SK-N-SH treated with all-trans-retinoic acid at 6 μM for 48 hours (cell line): Measurements from ENCODE around the gene CEP120.

ENCODE experiments used
- ATAC-seq: fragments of 200-7000 bp; cut with Tn5 transposase; 3 replicates; pipeline ENCODE4 v1.9.1; 2020; ENCODE audit warnings: mild to moderate bottlenecking, moderate library complexity
- ARNTL ChIP-seq: fragments of 450-650 bp; formaldehyde crosslinking; IDR thresholded peaks from 2 replicates; pipeline ENCODE4 v1.5.0; 2020; ENCODE audit warnings: low read depth, mild to moderate bottlenecking, moderate library complexity, borderline replicate concordance
- BACH2 ChIP-seq: fragments of 250-450 bp; sonication (Bioruptor Pico); IDR thresholded peaks from 2 replicates; pipeline ENCODE4 v1.9.0; 2021; ENCODE audit warnings: mild to moderate bottlenecking, borderline replicate concordance
- CREB5 ChIP-seq: fragments of 250-450 bp; sonication (Bioruptor Pico); IDR thresholded peaks from 2 replicates; pipeline ENCODE4 v1.5.1; 2020; ENCODE audit warnings: low read depth, mild to moderate bottlenecking, moderate library complexity
- CSDC2 ChIP-seq: fragments of 250-450 bp; sonication (Bioruptor Pico); IDR thresholded peaks from 2 replicates; pipeline ENCODE4 v1.5.0; 2020; ENCODE audit warnings: mild to moderate bottlenecking, moderate library complexity
- CSRNP3 ChIP-seq: fragments of 250-450 bp; sonication (Bioruptor Pico); IDR thresholded peaks from 2 replicates; pipeline ENCODE4 v1.5.1; 2021; ENCODE audit warnings: mild to moderate bottlenecking, moderate library complexity
- ESRRG ChIP-seq: fragments of 250-450 bp; sonication (Bioruptor Pico); IDR thresholded peaks from 2 replicates; pipeline ENCODE4 v1.6.1; 2021; ENCODE audit warnings: mild to moderate bottlenecking
- GLIS3 ChIP-seq: fragments of 250-450 bp; sonication (Bioruptor Pico); IDR thresholded peaks from 2 replicates; pipeline ENCODE4 v1.5.0; 2020; ENCODE audit warnings: mild to moderate bottlenecking, moderate library complexity
- ISL1 ChIP-seq: fragments of 250-450 bp; sonication (Bioruptor Pico); IDR thresholded peaks from 2 replicates; pipeline ENCODE4 v2.1.2; 2022; ENCODE audit warnings: mild to moderate bottlenecking, moderate library complexity
- OSR1 ChIP-seq: fragments of 250-450 bp; sonication (Bioruptor Pico); IDR thresholded peaks from 2 replicates; pipeline ENCODE4 v1.8.0; 2022; ENCODE audit warnings: moderate library complexity, mild to moderate bottlenecking, inconsistent platforms
- PATZ1 ChIP-seq: fragments of 250-450 bp; sonication (Bioruptor Pico); IDR thresholded peaks from 2 replicates; pipeline ENCODE4 v1.8.0; 2020; ENCODE audit warnings: mild to moderate bottlenecking, moderate library complexity, borderline replicate concordance
- POU6F1 ChIP-seq: fragments of 250-450 bp; sonication (Bioruptor Pico); IDR thresholded peaks from 2 replicates; pipeline ENCODE4 v1.8.0; 2021; ENCODE audit warnings: low read depth, mild to moderate bottlenecking, moderate library complexity, borderline replicate concordance
- RARB ChIP-seq: fragments of 250-450 bp; sonication (Bioruptor Pico); IDR thresholded peaks from 2 replicates; pipeline ENCODE4 v1.8.0; 2021; ENCODE audit warnings: mild to moderate bottlenecking, moderate library complexity
- SNAI2 ChIP-seq: fragments of 250-450 bp; sonication (Bioruptor Pico); IDR thresholded peaks from 2 replicates; pipeline ENCODE4 v1.5.0; 2020; ENCODE audit warnings: mild to moderate bottlenecking, moderate library complexity
- TCF4 ChIP-seq: fragments of 250-450 bp; sonication (Bioruptor Pico); IDR thresholded peaks from 2 replicates; pipeline ENCODE4 v1.8.0; 2021; ENCODE audit warnings: mild to moderate bottlenecking, moderate library complexity, borderline replicate concordance
- TOX ChIP-seq: fragments of 250-450 bp; sonication (Bioruptor Pico); IDR thresholded peaks from 2 replicates; pipeline ENCODE4 v1.8.0; 2021; ENCODE audit warnings: mild to moderate bottlenecking, moderate library complexity, borderline replicate concordance
- TSHZ2 ChIP-seq: fragments of 250-450 bp; sonication (Bioruptor Pico); IDR thresholded peaks from 2 replicates; pipeline ENCODE4 v1.5.0; 2020; ENCODE audit warnings: mild to moderate bottlenecking, moderate library complexity
- ZC3H10 ChIP-seq: fragments of 250-450 bp; sonication (Bioruptor Pico); IDR thresholded peaks from 2 replicates; pipeline ENCODE4 v1.5.1; 2021; ENCODE audit warnings: mild to moderate bottlenecking, moderate library complexity
- ZFP3 ChIP-seq: fragments of 250-450 bp; sonication (Bioruptor Pico); IDR thresholded peaks from 2 replicates; pipeline ENCODE4 v1.5.0; 2020; ENCODE audit warnings: mild to moderate bottlenecking, moderate library complexity
- ZFP30 ChIP-seq: fragments of 450-650 bp; formaldehyde crosslinking; IDR thresholded peaks from 2 replicates; pipeline ENCODE4 v1.5.0; 2022; ENCODE audit warnings: mild to moderate bottlenecking, moderate library complexity
- ZNF565 ChIP-seq: fragments of 450-650 bp; formaldehyde crosslinking; conservative IDR thresholded peaks from 2 replicates; pipeline ENCODE4 v1.5.0; 2020; ENCODE audit warnings: low read depth, mild to moderate bottlenecking, moderate library complexity
- ZNF70 ChIP-seq: fragments of 450-650 bp; formaldehyde crosslinking; IDR thresholded peaks from 2 replicates; pipeline ENCODE4 v1.5.0; 2020; ENCODE audit warnings: mild to moderate bottlenecking, moderate library complexity
- ZNF8 ChIP-seq: fragments of 450-650 bp; formaldehyde crosslinking; IDR thresholded peaks from 2 replicates; pipeline ENCODE4 v1.5.0; 2020; ENCODE audit warnings: mild to moderate bottlenecking, moderate library complexity

CEP120 gene

GRCh38 chr5:123428521-123429220 is 5.5 kb upstream of the CEP120 start:
- no peak for TF ChIP-seq TSHZ2 (CRISPR knock-in tag)
- TF ChIP-seq TOX (CRISPR knock-in tag) = no peak
- TF ChIP-seq CSRNP3 (CRISPR knock-in tag) = no peak
- TF ChIP-seq CREB5 (CRISPR knock-in tag) = no peak
- TF ChIP-seq ZNF8 = no peak
- TF ChIP-seq ESRRG = no peak
- no peak for TF ChIP-seq ZNF565 (CRISPR knock-in tag)
- TF ChIP-seq SNAI2 (CRISPR knock-in tag) = no peak
- no peak for TF ChIP-seq ZC3H10 (CRISPR knock-in tag)
- TF ChIP-seq OSR1 (CRISPR knock-in tag) = no peak
- no peak for TF ChIP-seq ARNTL (CRISPR knock-in tag)
- no peak for ATAC-seq

GRCh38 chr5:123427281-123427680 is 4.1 kb upstream of the CEP120 start:
- TF ChIP-seq POU6F1 (CRISPR knock-in tag) (no peak), OSR1 (CRISPR knock-in tag) (no peak), RARB (CRISPR knock-in tag) (no peak), ZNF8 (no peak), CSDC2 (no peak), TCF4 (no peak), GLIS3 (CRISPR knock-in tag) (no peak), ARNTL (CRISPR knock-in tag) (no peak), PATZ1 (no peak), ESRRG (no peak), ZNF565 (CRISPR knock-in tag) (no peak), ZNF70 (no peak), ZFP3 (CRISPR knock-in tag) (no peak), ZC3H10 (CRISPR knock-in tag) (no peak), TOX (CRISPR knock-in tag) (no peak), SNAI2 (CRISPR knock-in tag) (no peak)
- ATAC-seq = no peak

GRCh38 chr5:123425431-123425830 is 2.2 kb upstream of the CEP120 start:
- no peak for ATAC-seq
- TF ChIP-seq CSDC2 = no peak
- no peak for TF ChIP-seq CREB5 (CRISPR knock-in tag)
- TF ChIP-seq RARB (CRISPR knock-in tag) = no peak
- TF ChIP-seq OSR1 (CRISPR knock-in tag) = no peak
- TF ChIP-seq ZC3H10 (CRISPR knock-in tag) = no peak
- TF ChIP-seq ZNF70 = no peak
- no peak for TF ChIP-seq ISL1 (CRISPR knock-in tag)
- no peak for TF ChIP-seq ZFP3 (CRISPR knock-in tag)
- TF ChIP-seq TCF4 = no peak
- TF ChIP-seq BACH2 (CRISPR knock-in tag) = no peak
- no peak for TF ChIP-seq POU6F1 (CRISPR knock-in tag)
- TF ChIP-seq TOX (CRISPR knock-in tag) = no peak
- TF ChIP-seq CSRNP3 (CRISPR knock-in tag) = no peak
- TF ChIP-seq ZFP30 (CRISPR knock-in tag) = no peak
- TF ChIP-seq ESRRG = no peak
- no peak for TF ChIP-seq ZNF8
- TF ChIP-seq ZNF565 (CRISPR knock-in tag) = no peak
